Right lobe of liver (tissue), 4 donors: ENCODE data around the gene RUNX2.

Experiments used
- POLR2A ChIP-seq: fragments of 450-650 bp; IDR thresholded peaks from one replicate; pipeline ENCODE4 v1.6.1; 2017; ENCODE audit warnings: antibody characterized with exemption, mild to moderate bottlenecking
- TF ChIP-seq, protein P1 (sequence below), 4 donors: fragments of 200-600 bp in 3 of 4; fragments of 450-650 bp in 1 of 4; IDR thresholded peaks; one replicate each; pipeline versions ENCODE4 v1.5.1 to v1.8.0; 2016 to 2022; ENCODE audit warnings: antibody characterized with exemption in 4 of 4, mild to moderate bottlenecking in 2 of 4
- donor health status: DM: no; HTN: no; CAD: no.
- donor health status: DM: no; HTN: no; CAD: no.
- donor health status: DM: no; HTN: yes; CAD: no.

GRCh38 chr6:45567879-45568278 is 239.7 kb downstream of the RUNX2 start:
- no peak for TF ChIP-seq POLR2A
- TF ChIP-seq, protein P1, sequence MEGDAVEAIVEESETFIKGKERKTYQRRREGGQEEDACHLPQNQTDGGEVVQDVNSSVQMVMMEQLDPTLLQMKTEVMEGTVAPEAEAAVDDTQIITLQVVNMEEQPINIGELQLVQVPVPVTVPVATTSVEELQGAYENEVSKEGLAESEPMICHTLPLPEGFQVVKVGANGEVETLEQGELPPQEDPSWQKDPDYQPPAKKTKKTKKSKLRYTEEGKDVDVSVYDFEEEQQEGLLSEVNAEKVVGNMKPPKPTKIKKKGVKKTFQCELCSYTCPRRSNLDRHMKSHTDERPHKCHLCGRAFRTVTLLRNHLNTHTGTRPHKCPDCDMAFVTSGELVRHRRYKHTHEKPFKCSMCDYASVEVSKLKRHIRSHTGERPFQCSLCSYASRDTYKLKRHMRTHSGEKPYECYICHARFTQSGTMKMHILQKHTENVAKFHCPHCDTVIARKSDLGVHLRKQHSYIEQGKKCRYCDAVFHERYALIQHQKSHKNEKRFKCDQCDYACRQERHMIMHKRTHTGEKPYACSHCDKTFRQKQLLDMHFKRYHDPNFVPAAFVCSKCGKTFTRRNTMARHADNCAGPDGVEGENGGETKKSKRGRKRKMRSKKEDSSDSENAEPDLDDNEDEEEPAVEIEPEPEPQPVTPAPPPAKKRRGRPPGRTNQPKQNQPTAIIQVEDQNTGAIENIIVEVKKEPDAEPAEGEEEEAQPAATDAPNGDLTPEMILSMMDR (IDR thresholded peaks at IDR 0.05): no peak
